Measurements from ENCODE around the gene ZDHHC6.

GRCh38 chr10:112382515-112383235 lies 64.0 kb downstream of the ZDHHC6 start:
- TF ChIP-seq GATA2 (IDR thresholded peaks at IDR 0.05; ENCODE audit: low read depth, low read length) (no peak), GATA3 (IDR thresholded peaks at IDR 0.05; ENCODE audit: low read depth, low read length) (no peak)
